ENCODE measurements around the gene TRIM63. TPM values are rescaled to one million over a fixed set of nuclear protein-coding genes. Genes with fewer than 3 reads are reported as not detected.
A peak's percentile ranks its signal among the peaks of the same experiment; 100 is the strongest.
"Not testable (repeated sequence)": the region's sequence is repeated elsewhere in the genome, so short reads cannot be mapped to it uniquely, and the experiment has no call there.

Gene TRIM63
- total RNA-seq, 1 donor from 2014 or later = 1.7 TPM

- TF ChIP-seq CTCF (conservative IDR thresholded peaks at IDR 0.05) = no peak
- H3K36me3 Mint-ChIP-seq = no peaks in the 10 kb centered on the region
- no peaks in the 10 kb centered on the region for H3K27me3 Mint-ChIP-seq
- no peak for DNase-seq (ENCODE audit: extremely low spot score, unreplicated experiment)
- H3K9me3 Mint-ChIP-seq = no peaks in the 10 kb centered on the region
- H3K4me1 Mint-ChIP-seq (ENCODE audit: unreplicated experiment) = peaks cover 22% of the 10 kb centered on the region
- no peak overlapping the region for H3K27ac Mint-ChIP-seq
- no peak overlapping the region for H3K4me3 Mint-ChIP-seq
These were observed 31.2 kb upstream of the TRIM63 start for GRCh38 chr1:26098602-26099001.

- DNase-seq (ENCODE audit: extremely low spot score, unreplicated experiment) = no peak
- Mint-ChIP-seq H3K27me3 (no peaks in the 10 kb centered on the region), H3K4me1 (ENCODE audit: unreplicated experiment) (peaks cover 29% of the 10 kb centered on the region), H3K4me3 (peak overlapping the region; percentile 12), H3K27ac (peak overlapping the region; percentile 73), H3K9me3 (no peaks in the 10 kb centered on the region), H3K36me3 (no peaks in the 10 kb centered on the region)
- no peak for TF ChIP-seq CTCF (conservative IDR thresholded peaks at IDR 0.05)
These were observed 30.3 kb upstream of the TRIM63 start for GRCh38 chr1:26097696-26098095.

- TF ChIP-seq CTCF (conservative IDR thresholded peaks at IDR 0.05) = no peak
- Mint-ChIP-seq H3K9me3 (peaks cover 5% of the 10 kb centered on the region), H3K27me3 (no peaks in the 10 kb centered on the region)
These were observed 29.0 kb upstream of the TRIM63 start for GRCh38 chr1:26096471-26096870.

GRCh38 chr1:26094677-26095383 is 27.4 kb upstream of the TRIM63 start:
- Mint-ChIP-seq H3K4me1 (ENCODE audit: unreplicated experiment) (peaks cover 24% of the 10 kb centered on the region), H3K9me3 (peaks cover 11% of the 10 kb centered on the region), H3K27me3 (no peaks in the 10 kb centered on the region), H3K4me3 (peak overlapping the region; percentile 39), H3K27ac (peak overlapping the region; percentile 88), H3K36me3 (no peaks in the 10 kb centered on the region)
- peak; percentile 16 for TF ChIP-seq CTCF (conservative IDR thresholded peaks at IDR 0.05)
- DNase-seq (ENCODE audit: extremely low spot score, unreplicated experiment) = peak; percentile 71

More at GRCh38 chr1:26096471-26096870, 29.0 kb upstream of the TRIM63 start:
- DNase-seq (ENCODE audit: extremely low spot score, unreplicated experiment) = no peak
- Mint-ChIP-seq H3K36me3 (no peaks in the 10 kb centered on the region), H3K4me3 (no peak overlapping the region), H3K27ac (no peak overlapping the region), H3K4me1 (ENCODE audit: unreplicated experiment) (peaks cover 26% of the 10 kb centered on the region)

GRCh38 chr1:26094076-26094669 is 26.7 kb upstream of the TRIM63 start:
- peak overlapping the region; percentile 88 for H3K27ac Mint-ChIP-seq
- H3K4me3 Mint-ChIP-seq = peak overlapping the region; percentile 39
- H3K27me3 Mint-ChIP-seq = no peaks in the 10 kb centered on the region
- H3K9me3 Mint-ChIP-seq = peaks cover 11% of the 10 kb centered on the region
- peaks cover 24% of the 10 kb centered on the region for H3K4me1 Mint-ChIP-seq (ENCODE audit: unreplicated experiment)
- H3K36me3 Mint-ChIP-seq = no peaks in the 10 kb centered on the region
- no peak for DNase-seq (ENCODE audit: extremely low spot score, unreplicated experiment)
- no peak for TF ChIP-seq CTCF (conservative IDR thresholded peaks at IDR 0.05)

GRCh38 chr1:26093569-26093968 is 26.1 kb upstream of the TRIM63 start:
- peaks cover 11% of the 10 kb centered on the region for H3K9me3 Mint-ChIP-seq
- peak overlapping the region; percentile 45 for H3K27ac Mint-ChIP-seq
- peak overlapping the region; percentile 24 for H3K4me3 Mint-ChIP-seq
- peaks cover 24% of the 10 kb centered on the region for H3K4me1 Mint-ChIP-seq (ENCODE audit: unreplicated experiment)
- not testable (repeated sequence) for H3K36me3 Mint-ChIP-seq; H3K27me3 Mint-ChIP-seq; DNase-seq (ENCODE audit: extremely low spot score, unreplicated experiment)
